Right renal pelvis (tissue), 4 donors: Measurements from ENCODE around the gene SYT12. TPM values are rescaled to one million over a fixed set of nuclear protein-coding genes. Genes with fewer than 3 reads are reported as not detected.

Source experiments
- DNase-seq, 4 donors: peaks; one replicate each; pipeline ENCODE4 v3.0.0-alpha.2; 2013; ENCODE audit warnings: low read depth in 4 of 4, low spot score in 3 of 4, missing footprints in 1 of 4
- polyA plus RNA-seq, 4 donors: library from polyadenylated mRNA; unstranded; fragments of 120-200 nt; gene quantifications; one replicate each; pipeline ENCODE4 v1.2.1, GENCODE V29; 2013; ENCODE audit not compliant: insufficient read length in 4 of 4

SYT12 gene
- polyA plus RNA-seq, 4 donors: 0.18 to 0.46 (median 0.19) TPM

DNA sequence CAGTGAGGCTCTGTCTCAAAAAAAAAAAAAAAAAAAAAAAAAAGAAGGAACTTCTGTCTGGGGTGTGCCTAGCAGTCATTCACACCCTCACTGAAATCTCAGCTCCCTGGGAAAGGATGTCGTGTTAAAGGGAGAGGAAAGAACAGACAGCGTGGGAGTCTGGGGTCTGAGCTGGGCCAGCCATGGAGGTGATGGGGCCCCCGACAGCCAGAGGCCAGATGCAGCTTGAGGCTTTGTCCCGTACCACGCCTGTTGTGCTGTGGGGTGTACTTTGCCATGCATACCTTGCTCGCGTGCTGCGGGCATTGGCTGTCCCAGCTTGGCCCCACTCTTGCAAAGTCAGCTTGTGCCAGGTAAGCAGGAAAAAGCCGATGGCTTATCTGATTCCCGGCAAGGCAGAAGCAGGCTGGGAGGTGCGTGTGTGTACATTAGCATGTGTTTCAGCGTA lies 4.6 kb downstream of the SYT12 start:
- no peak for DNase-seq

DNA sequence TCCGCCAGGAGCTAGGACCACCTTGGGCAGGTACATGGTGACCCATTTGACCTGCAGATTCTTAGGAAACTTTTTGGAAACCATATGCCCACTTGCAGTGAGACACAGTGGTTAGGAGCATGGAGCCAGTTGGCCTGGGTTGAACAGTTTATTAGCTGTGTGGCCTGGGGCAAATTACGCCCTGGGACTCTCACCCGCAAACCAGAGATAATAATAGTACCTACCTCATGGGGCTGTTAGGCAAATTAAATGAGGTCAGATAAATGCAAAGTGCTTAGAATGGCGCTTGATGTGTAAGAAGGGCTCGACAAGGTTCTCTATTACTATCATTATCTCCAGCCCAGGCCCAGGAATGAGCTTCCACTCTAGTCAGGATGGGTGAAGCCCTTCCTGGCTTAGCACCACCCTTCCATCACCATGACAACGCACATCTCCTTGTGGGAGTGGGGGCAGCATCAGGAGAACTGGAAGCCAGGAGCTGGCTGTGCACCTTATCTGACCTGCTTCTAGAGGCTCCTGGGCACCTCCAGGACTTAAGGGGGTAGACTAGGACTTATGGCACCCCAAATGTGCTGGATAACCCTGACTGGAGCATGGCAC lies 5.1 kb downstream of the SYT12 start:
- DNase-seq: no peak

DNA sequence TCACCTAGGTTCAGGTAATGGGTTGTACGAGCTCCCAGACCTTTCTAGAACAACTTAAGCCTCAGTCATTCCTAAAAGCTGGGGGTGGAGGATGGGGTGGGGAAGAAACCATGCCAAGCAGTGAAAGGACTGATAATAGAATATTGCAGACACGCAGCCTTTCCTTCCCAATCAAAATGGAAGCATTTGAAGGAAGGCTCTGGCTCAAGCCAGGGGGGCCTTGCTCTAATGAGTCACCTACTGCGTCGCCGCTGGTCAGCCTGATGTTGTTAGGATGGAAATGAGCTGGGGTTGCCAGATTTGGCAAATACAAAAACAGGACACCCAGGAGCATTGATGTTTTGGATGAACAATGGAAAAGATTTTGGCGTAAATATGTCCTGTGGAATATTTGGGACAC lies 6.2 kb downstream of the SYT12 start:
- DNase-seq: no peak

DNA sequence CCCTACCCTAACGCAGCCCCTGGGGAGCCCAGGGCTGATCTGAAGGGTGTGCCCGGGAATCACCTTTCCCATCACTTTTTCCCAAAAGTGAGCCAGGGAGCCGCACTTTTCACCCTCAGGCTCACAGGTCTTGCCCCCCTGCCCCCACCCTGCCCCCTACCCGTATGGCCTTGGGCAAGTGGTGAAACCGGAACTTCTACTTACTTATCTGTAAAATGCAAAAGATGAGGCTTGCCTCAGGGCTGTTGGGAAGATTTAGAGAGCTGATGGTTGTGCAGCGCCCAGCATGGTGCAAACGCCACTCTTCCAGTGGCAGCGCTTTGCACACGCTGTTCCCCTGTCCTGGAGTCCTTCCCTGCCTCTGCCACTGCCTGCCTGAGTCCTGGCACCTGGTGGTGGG lies 8.0 kb downstream of the SYT12 start:
- DNase-seq: no peak

DNA sequence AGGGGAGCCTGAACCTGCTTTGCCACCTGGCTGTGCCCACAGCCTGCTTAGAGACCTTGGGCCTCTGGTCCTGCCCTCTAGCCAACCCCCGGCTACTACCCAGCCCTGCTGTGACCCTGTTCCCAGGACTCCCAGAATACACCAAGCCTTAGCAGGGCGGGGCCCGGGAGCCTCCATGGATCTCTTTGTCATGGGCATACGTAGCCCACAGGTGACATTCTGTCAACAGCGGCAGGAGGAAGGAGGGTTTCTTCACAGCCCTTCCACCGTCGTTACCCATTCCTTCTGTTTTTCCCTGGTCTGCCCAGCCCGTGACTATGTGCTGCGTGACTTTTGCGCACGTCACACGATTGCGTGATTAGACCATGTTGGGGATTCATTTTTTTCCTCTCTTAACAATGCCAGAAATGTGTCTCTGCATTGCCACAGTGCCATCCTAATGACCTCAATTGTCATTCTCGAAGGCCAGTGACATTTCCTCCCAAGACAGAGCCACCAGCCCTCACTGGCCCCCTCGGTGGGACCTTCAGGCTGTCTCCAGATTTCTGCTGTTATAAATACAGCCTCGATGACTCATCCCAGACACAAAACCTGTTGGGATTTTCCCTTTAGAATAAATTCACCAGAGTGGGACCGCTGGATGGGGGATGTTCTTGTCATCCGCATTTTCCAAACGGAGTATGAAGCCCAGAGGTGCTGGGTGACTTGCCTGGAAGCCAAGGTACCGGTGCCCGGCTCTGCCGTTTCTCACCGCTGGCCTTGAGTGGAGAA lies 9.0 kb downstream of the SYT12 start:
- no peak for DNase-seq

DNA sequence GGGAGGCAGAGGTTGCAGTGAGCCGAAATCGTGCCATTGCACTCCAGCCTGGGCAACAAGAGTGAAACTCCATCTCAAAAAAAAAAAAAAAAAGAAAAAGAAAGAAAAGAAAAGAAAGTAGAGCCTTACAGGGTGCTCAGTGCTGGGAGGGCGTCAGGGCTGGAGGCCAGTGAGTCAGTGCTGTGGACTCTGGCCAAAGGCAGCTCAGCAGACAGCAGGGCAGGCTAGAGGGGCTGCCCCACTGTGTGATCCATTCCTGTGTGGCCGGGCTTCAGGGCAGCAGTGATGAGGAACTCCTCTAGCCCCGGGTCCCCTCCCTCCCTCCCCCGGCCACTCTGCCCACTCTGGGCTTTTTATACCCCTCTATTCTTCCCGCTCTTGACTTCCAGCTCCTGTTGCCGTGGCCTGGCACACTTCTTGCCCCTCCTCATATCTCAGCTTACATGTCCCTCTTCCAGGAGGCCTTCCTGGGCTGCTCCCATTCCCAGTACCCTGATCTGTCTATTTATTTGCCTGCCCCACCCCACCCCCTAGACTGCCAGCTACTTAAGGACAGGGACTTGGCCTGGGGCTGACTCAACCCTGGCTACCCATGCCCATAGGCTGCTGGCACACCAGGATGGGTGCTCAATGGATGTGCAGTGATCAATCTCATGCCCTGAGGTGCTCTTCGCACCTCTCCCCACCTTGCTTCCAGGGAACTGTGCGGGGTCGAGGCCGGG lies 10.1 kb downstream of the SYT12 start:
- DNase-seq: no peak

DNA sequence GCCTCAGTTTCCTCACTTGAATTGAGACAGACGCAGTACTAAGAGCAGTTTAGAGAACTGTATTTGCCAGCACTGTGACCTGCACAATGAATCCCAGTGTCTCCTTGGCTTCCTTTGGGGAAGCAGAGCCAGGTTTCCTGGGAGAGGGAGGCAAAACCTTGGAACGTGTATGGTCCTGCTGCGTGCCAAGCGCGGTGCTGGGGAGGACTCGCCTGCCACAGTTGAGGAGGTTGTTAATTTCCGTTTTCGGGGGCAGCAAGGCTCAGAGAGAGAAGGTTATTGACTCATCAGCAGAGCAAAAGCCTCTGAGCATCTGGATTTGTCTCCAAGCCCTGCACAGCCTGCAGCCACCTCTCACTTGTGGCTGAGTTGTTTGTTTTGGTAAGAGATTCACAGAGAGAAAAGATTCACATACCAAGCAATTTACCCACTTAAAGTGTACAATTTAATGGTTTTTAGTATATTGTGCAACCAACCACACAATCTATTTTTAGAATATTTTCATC lies 10.8 kb downstream of the SYT12 start:
- no peak for DNase-seq

DNA sequence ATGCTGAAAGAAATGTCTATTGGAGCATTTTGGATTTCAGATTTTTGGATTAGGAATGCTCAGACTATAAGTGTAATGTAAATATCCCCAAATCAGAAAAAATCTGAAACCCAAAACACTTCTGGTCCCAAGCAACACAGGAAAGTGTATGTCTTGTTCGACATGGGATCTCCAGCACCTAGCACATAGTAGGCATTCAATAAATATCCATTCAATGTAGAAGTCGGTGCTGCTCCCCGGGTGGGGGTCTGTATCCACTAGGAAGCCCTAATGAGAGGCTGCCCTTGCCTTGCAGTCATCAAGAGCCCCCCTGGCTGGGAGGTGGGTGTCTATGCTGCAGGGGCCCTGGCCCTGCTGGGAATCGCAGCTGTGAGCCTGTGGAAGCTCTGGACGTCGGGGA lies 11.4 kb downstream of the SYT12 start:
- DNase-seq: no peak

DNA sequence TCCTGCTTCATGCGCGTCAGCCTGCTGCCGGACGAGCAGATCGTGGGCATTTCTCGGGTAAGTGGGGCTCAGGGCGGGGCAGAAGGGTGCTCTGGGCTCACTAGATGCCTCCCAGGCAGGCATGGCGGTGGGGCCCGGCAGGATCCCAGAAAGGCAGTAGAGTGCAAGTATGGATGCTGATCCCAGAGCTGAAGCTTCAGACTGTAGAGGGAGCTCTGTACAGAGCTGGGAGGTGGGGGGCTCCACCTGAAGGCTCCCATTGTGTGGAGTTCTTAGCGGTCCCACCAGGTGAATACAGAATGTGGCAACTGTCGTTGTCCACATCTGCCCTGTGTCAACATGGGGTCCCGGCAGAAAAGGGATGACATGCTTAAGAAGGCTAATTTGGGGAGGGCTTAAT lies 17.2 kb downstream of the SYT12 start:
- DNase-seq: no peak

DNA sequence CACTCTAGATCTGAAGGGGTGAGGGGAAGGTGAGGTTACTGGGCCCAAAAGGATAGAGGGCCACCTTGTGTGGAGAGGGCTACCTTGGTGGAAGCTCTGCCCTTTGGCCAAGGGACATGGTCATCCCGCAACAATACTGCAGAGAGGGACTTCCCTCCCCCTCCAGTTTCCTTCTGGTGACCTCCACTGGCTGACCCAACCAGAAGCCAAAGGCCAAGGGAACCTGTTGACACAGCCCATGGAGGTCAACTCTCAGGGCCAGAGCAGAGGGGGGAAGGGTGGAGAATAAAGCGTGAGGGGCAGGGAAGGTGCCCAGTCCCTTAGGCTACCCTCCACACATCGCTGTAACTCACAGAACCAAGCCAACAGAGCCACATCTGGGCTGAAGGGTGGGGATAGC lies 18.7 kb downstream of the SYT12 start:
- DNase-seq: no peak

DNA sequence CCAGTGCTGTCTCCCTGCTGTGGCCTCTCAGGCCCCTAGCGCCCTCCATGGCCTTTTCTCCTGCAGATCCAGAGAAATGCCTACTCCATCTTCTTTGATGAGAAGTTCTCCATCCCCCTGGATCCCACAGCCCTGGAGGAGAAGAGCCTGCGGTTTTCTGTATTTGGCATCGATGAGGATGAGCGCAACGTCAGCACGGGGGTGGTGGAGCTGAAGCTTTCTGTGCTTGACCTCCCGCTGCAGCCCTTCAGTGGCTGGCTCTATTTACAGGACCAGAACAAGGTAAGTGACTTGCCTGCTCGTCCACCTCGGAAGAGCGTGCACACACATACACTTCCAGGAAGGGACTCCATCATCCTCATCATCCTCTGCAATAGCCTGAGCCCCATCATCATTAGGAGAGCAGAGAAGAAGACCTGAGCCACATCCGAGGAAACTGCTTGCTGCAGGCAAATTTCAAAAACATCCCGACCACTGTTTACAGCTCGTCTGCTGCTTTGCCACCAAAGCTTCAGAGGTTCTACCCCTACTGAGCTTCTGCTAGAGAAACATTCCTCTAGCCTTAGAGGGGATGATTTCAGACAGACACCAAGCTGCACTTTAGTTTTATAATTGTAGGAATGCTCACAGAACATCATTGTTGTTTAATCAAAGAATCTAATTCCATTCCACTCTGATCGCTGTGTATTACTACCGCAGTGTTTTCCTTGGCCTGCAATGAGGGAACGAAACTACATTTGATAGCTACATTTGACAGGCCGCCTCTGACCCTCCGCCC lies 20.8 kb downstream of the SYT12 start:
- no peak for DNase-seq

DNA sequence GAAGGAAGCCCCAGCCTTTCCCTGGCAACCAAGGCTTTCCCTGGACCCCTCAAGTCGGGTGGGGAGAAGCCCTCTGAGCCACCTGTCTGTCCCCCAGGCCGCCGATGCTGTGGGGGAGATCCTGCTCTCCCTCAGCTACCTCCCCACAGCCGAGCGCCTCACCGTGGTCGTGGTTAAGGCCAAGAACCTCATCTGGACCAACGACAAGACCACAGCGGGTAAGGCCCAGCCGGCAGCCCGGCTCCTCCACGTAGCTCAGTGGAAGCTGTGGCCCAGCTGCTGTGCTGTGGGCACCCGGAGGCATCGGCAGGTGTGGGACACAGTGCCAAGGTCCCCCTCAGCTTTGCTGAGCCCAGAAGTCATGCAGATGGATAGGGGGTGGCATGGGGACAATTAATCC lies 21.6 kb downstream of the SYT12 start:
- no peak for DNase-seq

DNA sequence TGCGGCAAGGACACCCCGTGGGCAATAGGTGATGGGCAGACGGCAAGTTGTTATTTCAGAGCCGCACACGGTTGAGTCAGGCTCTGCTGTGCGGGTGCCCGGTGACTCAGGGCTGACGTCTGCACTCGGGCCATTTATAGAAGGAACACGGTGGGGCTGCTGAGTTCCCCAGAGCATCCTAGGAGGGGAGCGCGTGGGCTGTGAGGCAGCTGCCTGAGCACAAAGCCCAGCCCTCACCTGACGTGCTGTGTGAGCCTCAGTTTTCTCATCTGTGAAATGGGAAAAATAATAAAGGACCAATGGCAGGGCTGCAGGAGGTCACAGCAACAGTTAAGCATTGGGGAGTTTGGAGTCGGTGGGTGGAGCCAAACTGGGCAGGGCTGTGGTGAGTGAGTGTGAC lies 22.4 kb downstream of the SYT12 start:
- no peak for DNase-seq

DNA sequence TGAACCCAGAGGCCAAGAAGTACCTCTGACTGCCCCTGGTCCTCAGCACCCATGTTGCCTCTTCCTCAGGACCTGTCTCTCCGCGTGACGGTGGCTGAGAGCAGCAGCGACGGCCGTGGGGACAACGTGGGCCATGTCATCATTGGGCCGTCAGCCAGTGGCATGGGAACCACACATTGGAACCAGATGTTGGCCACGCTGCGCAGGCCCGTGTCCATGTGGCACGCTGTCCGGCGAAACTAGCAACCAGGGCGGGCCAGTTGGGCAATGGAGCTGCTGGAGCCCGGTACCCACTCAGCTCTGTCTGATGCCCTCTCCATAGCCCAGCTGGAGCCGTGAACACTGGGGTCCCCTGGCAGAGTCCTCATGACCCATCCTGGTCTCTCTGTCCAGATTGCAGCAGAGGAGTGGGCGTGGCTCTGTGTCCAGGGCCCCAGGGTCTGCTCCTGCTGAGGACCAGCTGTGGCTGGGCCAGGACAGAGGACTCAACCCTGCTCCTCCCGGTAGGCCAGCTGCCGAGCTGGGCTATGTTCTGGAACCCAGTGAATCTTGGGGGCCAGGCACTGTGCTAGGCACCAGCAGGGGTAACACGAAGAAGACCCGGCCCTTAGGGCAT lies 25.7 kb downstream of the SYT12 start:
- no peak for DNase-seq

DNA sequence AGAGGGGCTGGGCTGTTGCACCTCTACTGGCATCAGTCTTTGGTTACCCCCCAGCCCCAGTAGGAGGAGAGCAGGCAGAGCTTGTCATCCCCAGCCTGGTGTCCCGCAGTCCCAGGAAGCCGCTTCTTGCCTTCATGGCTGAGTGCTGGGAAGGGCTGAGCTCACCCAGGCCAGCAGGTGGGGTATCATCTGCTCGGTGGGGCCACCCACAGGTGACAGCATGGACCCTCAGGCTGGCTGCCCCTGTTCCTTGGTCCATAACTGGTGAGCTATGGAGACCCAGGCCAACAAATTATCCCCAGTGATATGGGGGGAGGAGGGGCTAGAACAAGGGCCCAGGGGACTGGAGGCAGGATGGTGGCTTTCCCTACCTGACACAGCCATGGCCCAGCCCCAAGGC lies 27.2 kb downstream of the SYT12 start:
- no peak for DNase-seq

DNA sequence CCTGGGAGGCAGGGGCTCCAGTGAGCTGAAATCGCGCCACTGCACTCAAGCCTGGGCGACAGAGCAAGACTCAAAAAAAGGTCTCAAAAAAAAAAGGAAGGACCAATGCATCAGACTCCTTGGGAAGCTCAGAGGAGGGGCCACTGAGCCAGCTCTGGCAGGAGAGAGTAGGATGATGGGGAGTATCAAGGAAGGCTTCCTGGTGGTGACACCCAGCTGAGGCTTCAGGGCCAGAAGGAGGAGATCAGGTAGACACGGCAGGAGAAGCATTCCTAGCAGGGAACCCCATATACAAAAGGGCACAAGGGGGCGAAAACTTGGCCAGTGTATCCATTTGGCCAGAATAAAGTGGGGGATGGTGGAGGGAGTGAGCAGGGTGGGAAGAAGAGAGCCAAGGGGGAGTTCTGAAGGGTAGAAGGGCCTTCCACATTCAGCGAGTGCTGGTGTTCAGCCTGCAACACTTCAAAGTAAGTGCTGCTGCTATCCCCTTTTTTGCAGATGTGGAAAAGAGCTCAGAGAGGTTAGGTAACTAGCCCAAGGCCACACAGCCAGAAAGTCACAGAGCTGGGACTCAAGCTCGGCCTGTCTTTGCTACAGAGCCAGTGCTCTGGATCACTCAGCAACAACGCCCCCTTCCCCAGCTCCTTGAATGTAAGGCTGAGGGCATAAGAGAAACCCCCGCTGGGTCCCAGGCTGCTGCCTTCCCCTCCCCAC lies 28.4 kb downstream of the SYT12 start:
- no peak for DNase-seq

DNA sequence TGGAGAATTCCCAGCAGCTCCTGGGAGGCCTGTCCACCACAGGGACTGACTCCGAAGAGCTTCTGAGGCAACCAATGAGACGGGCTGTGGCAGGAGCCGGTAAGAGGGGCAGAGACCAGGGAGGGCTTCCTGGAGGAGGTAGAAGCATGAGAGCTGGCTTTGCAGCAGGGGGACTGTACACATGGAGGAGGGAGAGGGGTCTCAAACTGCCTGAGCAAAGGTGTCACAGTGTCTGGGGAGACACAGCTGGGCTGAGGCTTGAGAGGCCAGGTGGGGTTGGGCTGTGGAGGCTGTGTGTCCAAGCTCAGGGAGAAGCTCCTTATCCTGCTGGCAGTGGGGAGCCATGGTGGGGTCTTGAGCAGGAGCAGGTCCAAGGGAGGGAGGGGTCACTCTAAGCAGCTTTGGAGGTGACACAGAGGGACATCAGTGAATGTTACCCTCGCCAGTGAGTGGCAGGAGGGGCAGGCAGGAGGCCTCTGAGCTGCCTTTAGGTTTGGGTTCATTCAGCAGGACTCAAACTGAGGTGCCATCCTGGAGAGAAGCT lies 29.1 kb downstream of the SYT12 start:
- no peak for DNase-seq

DNA sequence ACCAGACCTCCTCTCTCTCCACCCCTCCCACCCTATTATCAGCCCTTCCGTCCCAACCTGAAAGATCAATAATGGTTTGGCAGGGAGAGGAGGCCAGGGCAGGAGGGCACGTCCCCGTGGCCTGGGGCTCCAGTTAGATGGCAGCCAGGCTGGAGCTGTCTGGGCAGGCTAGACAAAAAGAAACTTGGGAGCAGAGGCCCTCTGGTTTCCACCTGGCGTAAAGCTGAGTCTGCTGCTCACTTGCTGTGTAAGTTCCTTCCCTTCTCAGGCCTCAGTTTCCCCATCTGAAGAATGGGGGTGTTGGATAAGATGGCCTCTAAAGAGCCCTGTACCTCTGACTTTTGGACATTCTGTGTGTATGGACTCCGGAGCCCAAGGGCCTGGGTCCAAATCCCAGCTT lies 30.0 kb downstream of the SYT12 start:
- DNase-seq: no peak

DNA sequence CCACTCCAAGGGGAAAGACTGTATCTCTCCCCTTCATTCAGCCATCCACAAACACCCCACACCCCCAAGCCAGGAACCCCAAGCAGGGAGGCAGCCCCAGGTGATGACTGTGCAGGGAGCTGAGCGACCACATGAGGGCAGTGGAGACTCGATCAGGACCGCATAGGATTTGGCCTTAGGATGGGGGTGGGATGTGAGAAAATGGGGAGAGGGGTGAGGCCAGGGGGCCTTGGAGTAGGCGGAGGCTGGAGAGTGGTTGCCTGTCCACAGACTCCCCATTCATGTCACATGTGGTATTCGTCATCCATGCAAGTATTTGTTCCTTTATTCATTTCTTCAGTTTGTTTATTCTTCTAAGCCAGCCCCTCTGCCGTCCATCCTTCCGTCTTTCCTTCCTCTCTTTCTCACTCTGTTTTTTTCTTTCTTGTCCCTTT lies 31.0 kb downstream of the SYT12 start:
- no peak for DNase-seq
